Lung (tissue), 12 donors: ENCODE results near the gene CLTA. TPM values are rescaled to one million over a fixed set of nuclear protein-coding genes. Genes with fewer than 3 reads are reported as not detected.
A peak's percentile ranks its signal among the peaks of the same experiment; 100 is the strongest.
"Not testable (repeated sequence)": the region's sequence is repeated elsewhere in the genome, so short reads cannot be mapped to it uniquely, and the experiment has no call there.

Experiments used
- ATAC-seq: fragments of 200-7000 bp; cut with Tn5 transposase; one replicate; pipeline ENCODE4 v1.9.1; 2020; ENCODE audit warnings: moderate number of reproducible peaks; ENCODE audit not compliant: insufficient read depth, low FRiP score
- DNase-seq, 3 donors: peaks; one replicate each; pipeline ENCODE4 v3.0.0-alpha.2; 2013 to 2017
- H3K27ac ChIP-seq, 2 donors: one replicate each; pipeline ENCODE4 v1.5.1; 2013; ENCODE audit warnings: mild to moderate bottlenecking in 2 of 2, moderate library complexity in 2 of 2, control low read depth in 1 of 2, inconsistent platforms in 1 of 2, low read depth in 1 of 2, low read length in 1 of 2
- H3K27me3 ChIP-seq, 3 donors: one replicate each; pipeline ENCODE4 v1.5.1; 2013; ENCODE audit warnings: low read length in 2 of 3; ENCODE audit not compliant: control insufficient read depth in 3 of 3, insufficient read depth in 3 of 3
- H3K36me3 ChIP-seq, 4 donors: one replicate each; pipeline ENCODE4 v1.5.1; 2013; ENCODE audit warnings: low read length in 4 of 4, mild to moderate bottlenecking in 1 of 4, moderate library complexity in 1 of 4; ENCODE audit not compliant: control insufficient read depth in 4 of 4, insufficient read depth in 4 of 4
- H3K4me1 ChIP-seq, 5 donors: one replicate each; pipeline ENCODE4 v1.5.1; 2013; ENCODE audit warnings: low read length in 5 of 5, mild to moderate bottlenecking in 2 of 5, moderate library complexity in 1 of 5; ENCODE audit not compliant: control insufficient read depth in 5 of 5, insufficient read depth in 5 of 5
- H3K4me3 ChIP-seq: one replicate; pipeline ENCODE4 v1.5.1; 2013; ENCODE audit warnings: mild to moderate bottlenecking, control low read depth, moderate library complexity
- H3K9ac ChIP-seq, 2 donors: one replicate each; pipeline ENCODE4 v1.5.1; 2013; ENCODE audit warnings: low read length in 2 of 2, control low read depth in 1 of 2; ENCODE audit not compliant: insufficient read depth in 1 of 2
- H3K9me3 ChIP-seq, 4 donors: one replicate each; pipeline ENCODE4 v1.5.1; 2013; ENCODE audit warnings: low read length in 3 of 4, mild to moderate bottlenecking in 1 of 4, moderate library complexity in 1 of 4; ENCODE audit not compliant: control insufficient read depth in 4 of 4, insufficient read depth in 3 of 4
- CTCF ChIP-seq: IDR thresholded peaks from 2 replicates; pipeline ENCODE4 v1.5.1; 2012; ENCODE audit warnings: mild to moderate bottlenecking; ENCODE audit errors: control extremely low read depth, extremely low read depth
- WGBS, 2 donors: extraction: QIAGEN DNeasy Blood & Tissue Kit; methylation state at CpG; one replicate each; pipeline ENCODE4 v1.1.7; 2013; 5-methylcytosine and 5-hydroxymethylcytosine counted together
- polyA plus RNA-seq, 2 donors: library from polyadenylated mRNA; stranded (reverse); fragments of 200-250 nt; gene quantifications; one replicate each; pipeline ENCODE4 v1.2.1, GENCODE V29; 2013
- total RNA-seq, 2 donors: library from RNA; depleted of rRNA in 1 of 2; stranded (reverse); fragments of >200 nt in 1 of 2; gene quantifications; one replicate each; pipeline ENCODE4 v1.2.1, GENCODE V29; 2014 to 2021
- donor health status: control.
- donor health status: control.
- donor health status: Bipolar disorder and iron deficiency.
- donor health status: healthy.
- donor health status: DM: yes; HTN: yes; CAD: no.

CLTA gene
- total and polyA plus RNA-seq, 4 donors: 143 to 269 (median 170) TPM

DNA sequence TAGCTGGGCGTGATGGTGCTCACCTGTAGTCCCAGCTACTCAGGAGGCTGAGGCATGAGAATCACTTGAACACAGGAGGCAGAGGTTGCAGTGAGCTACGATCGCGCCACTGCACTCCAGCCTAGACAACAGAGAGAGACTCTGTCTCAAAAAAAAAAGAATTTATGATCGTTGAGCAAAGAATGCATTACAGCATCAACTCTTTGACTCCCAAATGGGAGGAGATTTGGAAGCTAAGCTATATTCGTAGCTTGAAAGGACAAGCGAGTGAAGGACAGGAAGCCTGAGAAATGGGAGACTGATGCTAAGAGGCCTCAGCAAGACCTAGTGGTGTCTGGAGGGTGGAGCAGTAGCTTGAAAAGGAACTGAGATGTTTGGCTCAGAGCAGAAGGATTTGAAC is 31.8 kb upstream of the CLTA start:
- Histone ChIP-seq H3K4me1 (peaks cover 0 to 24% (median 16%) of the 10 kb centered on the region in 5 donors), H3K9ac (no peak overlapping the region), H3K4me3 (no peak overlapping the region), H3K36me3 (peaks cover 0 to 5% (median 0%) of the 10 kb centered on the region in 4 donors), H3K27ac (no peak overlapping the region), H3K9me3 (peaks cover 0 to 2% (median 0%) of the 10 kb centered on the region in 4 donors), H3K27me3 (no peaks in the 10 kb centered on the region)
- TF ChIP-seq CTCF: no peak
- WGBS, 2 donors: 80 to 87% methylated on average over 7 of the region's 7 CpGs
- DNase-seq (no peak), ATAC-seq (no peak)

GRCh38 chr9:36159509-36159908 is 31.2 kb upstream of the CLTA start:
- H3K4me3 ChIP-seq, H3K9me3 ChIP-seq, H3K36me3 ChIP-seq, H3K27ac ChIP-seq, ATAC-seq, DNase-seq, H3K27me3 ChIP-seq, H3K9ac ChIP-seq: not testable (repeated sequence)
- peaks cover 0 to 20% (median 14%) of the 10 kb centered on the region in 5 donors for H3K4me1 ChIP-seq
- 93 to 97% methylated on average over 4 of the region's 4 CpGs for WGBS, 2 donors

DNA sequence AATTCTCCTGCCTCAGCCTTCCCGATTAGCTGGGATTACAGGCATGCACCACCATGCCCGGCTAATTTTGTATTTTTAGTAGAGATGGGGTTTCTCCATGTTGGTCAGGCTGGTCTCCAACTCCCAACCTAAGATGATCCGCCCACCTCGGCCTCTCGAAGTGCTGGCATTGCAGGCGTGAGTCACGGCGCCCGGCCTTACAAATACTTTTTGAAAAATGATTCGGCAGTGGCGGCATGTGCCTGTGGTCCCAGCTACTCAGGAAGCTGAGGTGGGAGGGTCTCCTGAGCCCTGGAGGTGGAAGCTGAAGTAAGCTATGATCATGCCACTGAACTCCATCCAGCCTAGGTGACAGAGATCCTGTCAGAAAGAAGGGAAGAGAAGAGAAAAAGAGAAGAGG is 30.6 kb upstream of the CLTA start:
- not testable (repeated sequence) for H3K27ac ChIP-seq, H3K9ac ChIP-seq, H3K36me3 ChIP-seq, ATAC-seq, H3K4me3 ChIP-seq, H3K27me3 ChIP-seq, H3K9me3 ChIP-seq, DNase-seq
- 75 to 92% methylated on average over 11 of the region's 11 CpGs for WGBS, 2 donors
- H3K4me1 ChIP-seq: peaks cover 0 to 18% (median 9%) of the 10 kb centered on the region in 5 donors

GRCh38 chr9:36161187-36161586 is 29.5 kb upstream of the CLTA start:
- H3K9me3 ChIP-seq: peaks cover 0 to 2% (median 0%) of the 10 kb centered on the region in 4 donors
- H3K4me1 ChIP-seq: peaks cover 0 to 18% (median 9%) of the 10 kb centered on the region in 5 donors
- DNase-seq (no peak), ATAC-seq (no peak)
- H3K9ac ChIP-seq: no peak overlapping the region
- TF ChIP-seq CTCF: no peak
- H3K4me3 ChIP-seq: no peak overlapping the region
- H3K36me3 ChIP-seq: peaks cover 0 to 5% (median 0%) of the 10 kb centered on the region in 4 donors
- 95 to 97% methylated on average over 2 of the region's 2 CpGs for WGBS, 2 donors
- H3K27ac ChIP-seq: peak overlapping the region; percentile 13 to 28
- H3K27me3 ChIP-seq: no peaks in the 10 kb centered on the region
